Karpas-422 (cell line): Measurements from ENCODE around the gene GRID2. TPM values are rescaled to one million over a fixed set of nuclear protein-coding genes. Genes with fewer than 3 reads are reported as not detected.

ENCODE experiments used
- DNase-seq: peaks from one replicate; pipeline ENCODE4 v3.0.0-alpha.2; 2015
- H2AFZ ChIP-seq: fragments of 200-600 bp; sonication (generic); 2 replicates; pipeline ENCODE4 v1.6.1; 2014; ENCODE audit warnings: antibody characterized with exemption, low read length, mixed read lengths
- H3K27ac ChIP-seq: fragments of 200-600 bp; sonication (generic); 2 replicates; pipeline ENCODE4 v1.5.1; 2014; ENCODE audit warnings: mild to moderate bottlenecking, low read length, moderate library complexity
- H3K27me3 ChIP-seq: fragments of 200-600 bp; sonication (generic); 2 replicates; pipeline ENCODE4 v1.6.1; 2014; ENCODE audit warnings: low read length, mixed read lengths
- H3K36me3 ChIP-seq: fragments of 200-600 bp; sonication (generic); 2 replicates; pipeline ENCODE4 v1.6.1; 2014; ENCODE audit warnings: low read length, mixed read lengths; ENCODE audit not compliant: insufficient read depth
- H3K4me1 ChIP-seq: fragments of 200-600 bp; sonication (generic); 2 replicates; pipeline ENCODE4 v1.6.1; 2014; ENCODE audit warnings: mild to moderate bottlenecking, low read length, mixed read lengths
- H3K4me2 ChIP-seq: fragments of 200-600 bp; sonication (generic); 2 replicates; pipeline ENCODE4 v1.6.1; 2014; ENCODE audit warnings: low read length, low read depth, mild to moderate bottlenecking; ENCODE audit not compliant: poor library complexity, severe bottlenecking
- H3K4me3 ChIP-seq: fragments of 200-600 bp; sonication (generic); 2 replicates; pipeline ENCODE4 v1.5.1; 2014; ENCODE audit warnings: mild to moderate bottlenecking, antibody characterized with exemption, low read length, mixed read lengths
- H3K79me2 ChIP-seq: fragments of 200-600 bp; sonication (generic); 2 replicates; pipeline ENCODE4 v1.6.1; 2014; ENCODE audit warnings: mild to moderate bottlenecking, low read length, mixed read lengths
- H3K9ac ChIP-seq: fragments of 200-600 bp; sonication (generic); 2 replicates; pipeline ENCODE4 v1.6.0; 2014; ENCODE audit warnings: low read length
- H3K9me2 ChIP-seq: fragments of 200-600 bp; sonication (generic), shearing (Covaris generic); replicated peaks from 2 replicates; pipeline ENCODE4 v1.6.0; 2014; ENCODE audit warnings: mild to moderate bottlenecking, low read length, moderate library complexity; ENCODE audit not compliant: insufficient read depth
- H3K9me3 ChIP-seq: fragments of 300-700, 200-600 bp; sonication (generic); 2 replicates; pipeline ENCODE4 v1.6.1; 2014; ENCODE audit warnings: low read length, mixed read lengths
- H4K20me1 ChIP-seq: fragments of 200-600 bp; sonication (generic); 2 replicates; pipeline ENCODE4 v1.6.1; 2014; ENCODE audit warnings: mild to moderate bottlenecking, antibody characterized with exemption, low read length, low read depth; ENCODE audit not compliant: insufficient read depth
- total RNA-seq: library from RNA; depleted of rRNA; stranded (reverse); fragments of >200 nt; shearing (Covaris generic); gene quantifications from 2 replicates; pipeline ENCODE4 v1.2.3, GENCODE V29; 2014; ENCODE audit warnings: low replicate concordance

The GRID2 gene
- total RNA-seq, 1 experiment from 2014 or later, result not detected

GRCh38 chr4:93772858-93773257, 1469.1 kb downstream of the GRID2 start:
- Histone ChIP-seq H3K27ac (no peak overlapping the region), H3K9me3 (no peaks in the 10 kb centered on the region), H4K20me1 (no peaks in the 10 kb centered on the region), H3K9me2 (no peaks in the 10 kb centered on the region), H2AFZ (no peak overlapping the region), H3K9ac (no peak overlapping the region), H3K36me3 (no peaks in the 10 kb centered on the region), H3K4me3 (no peak overlapping the region), H3K27me3 (no peaks in the 10 kb centered on the region), H3K4me2 (no peak overlapping the region), H3K79me2 (no peaks in the 10 kb centered on the region), H3K4me1 (no peaks in the 10 kb centered on the region)
- DNase-seq, result no peak

- H3K9me3 ChIP-seq, result no peaks in the 10 kb centered on the region
- no peaks in the 10 kb centered on the region for H3K4me1 ChIP-seq
- no peak overlapping the region for H2AFZ ChIP-seq
- H3K27ac ChIP-seq, result no peak overlapping the region
- H3K4me2 ChIP-seq, result no peak overlapping the region
- no peak overlapping the region for H3K4me3 ChIP-seq
- no peaks in the 10 kb centered on the region for H4K20me1 ChIP-seq
- no peak for DNase-seq
- no peaks in the 10 kb centered on the region for H3K27me3 ChIP-seq
- no peaks in the 10 kb centered on the region for H3K36me3 ChIP-seq
- no peaks in the 10 kb centered on the region for H3K9me2 ChIP-seq
- H3K9ac ChIP-seq, result no peak overlapping the region
- H3K79me2 ChIP-seq, result no peaks in the 10 kb centered on the region
Measured at GRCh38 chr4:93775551-93775950, 1471.8 kb downstream of the GRID2 start.

- no peaks in the 10 kb centered on the region for H3K36me3 ChIP-seq
- H3K9me3 ChIP-seq, result no peaks in the 10 kb centered on the region
- no peaks in the 10 kb centered on the region for H3K79me2 ChIP-seq
- H2AFZ ChIP-seq, result no peak overlapping the region
- no peak overlapping the region for H3K4me3 ChIP-seq
- H3K9me2 ChIP-seq, result no peaks in the 10 kb centered on the region
- no peak for DNase-seq
- H3K4me2 ChIP-seq, result no peak overlapping the region
- no peaks in the 10 kb centered on the region for H4K20me1 ChIP-seq
- H3K4me1 ChIP-seq, result no peaks in the 10 kb centered on the region
- no peak overlapping the region for H3K9ac ChIP-seq
- H3K27ac ChIP-seq, result no peak overlapping the region
- H3K27me3 ChIP-seq, result no peaks in the 10 kb centered on the region
Measured at GRCh38 chr4:93776386-93777080, 1472.8 kb downstream of the GRID2 start.

- H3K4me3 ChIP-seq, result no peak overlapping the region
- no peak overlapping the region for H3K9ac ChIP-seq
- no peak overlapping the region for H3K4me2 ChIP-seq
- H3K9me2 ChIP-seq, result no peaks in the 10 kb centered on the region
- no peak overlapping the region for H2AFZ ChIP-seq
- H3K9me3 ChIP-seq, result no peaks in the 10 kb centered on the region
- no peak overlapping the region for H3K27ac ChIP-seq
- no peaks in the 10 kb centered on the region for H4K20me1 ChIP-seq
- no peaks in the 10 kb centered on the region for H3K4me1 ChIP-seq
- H3K27me3 ChIP-seq, result no peaks in the 10 kb centered on the region
- DNase-seq, result no peak
- H3K36me3 ChIP-seq, result no peaks in the 10 kb centered on the region
- H3K79me2 ChIP-seq, result no peaks in the 10 kb centered on the region
Measured at GRCh38 chr4:93777081-93777460, 1473.3 kb downstream of the GRID2 start.

DNA sequence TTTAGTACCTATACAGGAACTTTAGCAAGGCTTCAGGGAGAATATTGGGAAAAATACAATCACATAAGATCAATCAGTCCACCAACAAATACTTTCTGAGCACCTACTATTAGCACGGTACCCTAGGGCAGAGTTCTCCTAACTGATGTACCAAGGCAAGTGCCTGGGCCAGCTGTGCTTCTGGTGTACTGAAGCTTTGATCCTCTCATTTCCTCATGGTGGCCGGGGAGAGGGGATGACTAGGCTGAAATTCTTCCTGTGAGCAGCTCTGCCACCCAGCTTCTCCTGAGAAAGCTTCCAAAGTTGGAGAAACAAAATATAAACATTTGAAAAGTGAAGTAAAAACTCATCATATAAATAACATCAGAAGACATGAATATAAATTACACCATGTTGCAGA, 1475.5 kb downstream of the GRID2 start:
- Histone ChIP-seq H2AFZ (no peak overlapping the region), H3K4me2 (no peak overlapping the region), H3K9me2 (no peaks in the 10 kb centered on the region), H3K9me3 (no peaks in the 10 kb centered on the region), H3K27me3 (no peaks in the 10 kb centered on the region), H3K27ac (no peak overlapping the region), H3K4me1 (no peaks in the 10 kb centered on the region), H3K79me2 (no peaks in the 10 kb centered on the region), H4K20me1 (no peaks in the 10 kb centered on the region), H3K9ac (no peak overlapping the region), H3K4me3 (no peak overlapping the region), H3K36me3 (no peaks in the 10 kb centered on the region)
- no peak for DNase-seq

GRCh38 chr4:93780080-93780479, 1476.3 kb downstream of the GRID2 start:
- Histone ChIP-seq H3K36me3 (no peaks in the 10 kb centered on the region), H3K9me2 (no peaks in the 10 kb centered on the region)
- DNase-seq, result no peak

DNA sequence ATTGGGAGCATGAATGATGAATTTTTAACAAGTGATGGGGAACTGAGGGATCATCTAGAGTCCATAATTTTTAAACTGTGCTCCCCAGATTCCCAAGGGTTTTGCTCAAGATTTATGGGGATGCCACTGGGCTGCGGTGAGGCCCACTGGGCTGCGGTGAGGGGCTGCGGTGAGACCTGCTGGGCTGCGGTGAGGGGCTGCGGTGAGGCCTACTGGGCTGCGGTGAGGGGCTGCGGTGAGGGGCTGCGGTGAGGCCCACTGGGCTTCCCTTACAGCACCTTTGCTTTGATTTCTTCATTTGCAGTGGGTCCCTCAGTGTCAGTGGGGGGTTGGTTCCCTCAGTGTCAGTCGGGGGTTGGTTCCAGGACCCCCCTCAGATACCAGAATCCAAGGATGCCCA, 1477.4 kb downstream of the GRID2 start:
- Histone ChIP-seq H3K9me2 (no peaks in the 10 kb centered on the region), H3K79me2 (no peaks in the 10 kb centered on the region), H3K9me3 (no peaks in the 10 kb centered on the region), H3K27ac (no peak overlapping the region), H3K36me3 (no peaks in the 10 kb centered on the region), H3K4me2 (no peak overlapping the region), H3K4me3 (no peak overlapping the region), H2AFZ (no peak overlapping the region), H4K20me1 (no peaks in the 10 kb centered on the region), H3K27me3 (no peaks in the 10 kb centered on the region), H3K9ac (no peak overlapping the region), H3K4me1 (no peaks in the 10 kb centered on the region)
- no peak for DNase-seq

More at GRCh38 chr4:93780080-93780479, 1476.3 kb downstream of the GRID2 start:
- Histone ChIP-seq H4K20me1 (no peaks in the 10 kb centered on the region), H3K4me2 (no peak overlapping the region), H3K27ac (no peak overlapping the region), H2AFZ (no peak overlapping the region), H3K27me3 (no peaks in the 10 kb centered on the region), H3K4me1 (no peaks in the 10 kb centered on the region), H3K9me3 (no peaks in the 10 kb centered on the region), H3K9ac (no peak overlapping the region), H3K79me2 (no peaks in the 10 kb centered on the region), H3K4me3 (no peak overlapping the region)

DNA sequence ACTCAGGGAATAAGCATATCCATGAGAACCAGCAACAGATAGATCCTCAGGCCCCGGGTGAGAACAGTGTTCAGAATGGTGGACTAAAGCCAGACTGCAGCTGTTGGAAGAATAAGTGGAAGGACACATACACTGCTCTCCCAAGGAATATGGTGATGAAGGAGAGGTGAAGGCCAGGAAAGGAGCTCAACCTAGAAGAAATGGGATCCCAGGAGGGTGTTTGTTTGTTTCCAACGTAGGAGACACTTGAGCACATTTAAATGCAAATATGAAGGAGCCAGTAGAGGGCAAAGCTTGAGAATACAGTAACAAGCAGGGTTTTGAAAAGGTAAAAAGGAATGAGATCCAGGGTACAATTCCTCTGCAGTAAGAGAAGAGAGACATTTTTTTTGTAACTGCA, 1482.4 kb downstream of the GRID2 start:
- DNase-seq, result no peak
- Histone ChIP-seq H2AFZ (no peak overlapping the region), H3K4me2 (no peak overlapping the region), H3K27me3 (no peaks in the 10 kb centered on the region), H3K79me2 (no peaks in the 10 kb centered on the region), H3K27ac (no peak overlapping the region), H3K9me3 (no peaks in the 10 kb centered on the region), H3K36me3 (no peaks in the 10 kb centered on the region), H3K9me2 (no peaks in the 10 kb centered on the region), H3K9ac (no peak overlapping the region), H4K20me1 (no peaks in the 10 kb centered on the region), H3K4me3 (no peak overlapping the region), H3K4me1 (no peaks in the 10 kb centered on the region)
